HL-60 (cell line): ENCODE data around the gene MUC6.

Source experiments
- CTCF ChIP-seq: IDR thresholded peaks from one replicate; pipeline ENCODE4 v1.5.1; 2011; ENCODE audit warnings: low read length, control low read depth, inconsistent platforms; ENCODE audit not compliant: insufficient read depth
- GABPA ChIP-seq: IDR thresholded peaks from 2 replicates; pipeline ENCODE4 v1.6.1; 2012; ENCODE audit warnings: low read depth
- POLR2AphosphoS5 ChIP-seq: IDR thresholded peaks from 2 replicates; pipeline ENCODE4 v1.6.1; 2012; ENCODE audit warnings: low read depth
- REST ChIP-seq: IDR thresholded peaks from 2 replicates; pipeline ENCODE4 v1.6.1; 2012; ENCODE audit warnings: low read depth; ENCODE audit not compliant: insufficient replicate concordance
- SPI1 ChIP-seq: IDR thresholded peaks from 2 replicates; pipeline ENCODE4 v1.6.1; 2012; ENCODE audit warnings: low read depth, mild to moderate bottlenecking, borderline replicate concordance

GRCh38 chr11:1026163-1026450 lies 10.4 kb downstream of the MUC6 start:
- no peak for TF ChIP-seq CTCF
- no peak for TF ChIP-seq POLR2AphosphoS5
- no peak for TF ChIP-seq REST
- no peak for TF ChIP-seq GABPA
- TF ChIP-seq SPI1, result no peak
